ENCODE measurements around the gene AMIGO2.

The AMIGO2 gene

DNA sequence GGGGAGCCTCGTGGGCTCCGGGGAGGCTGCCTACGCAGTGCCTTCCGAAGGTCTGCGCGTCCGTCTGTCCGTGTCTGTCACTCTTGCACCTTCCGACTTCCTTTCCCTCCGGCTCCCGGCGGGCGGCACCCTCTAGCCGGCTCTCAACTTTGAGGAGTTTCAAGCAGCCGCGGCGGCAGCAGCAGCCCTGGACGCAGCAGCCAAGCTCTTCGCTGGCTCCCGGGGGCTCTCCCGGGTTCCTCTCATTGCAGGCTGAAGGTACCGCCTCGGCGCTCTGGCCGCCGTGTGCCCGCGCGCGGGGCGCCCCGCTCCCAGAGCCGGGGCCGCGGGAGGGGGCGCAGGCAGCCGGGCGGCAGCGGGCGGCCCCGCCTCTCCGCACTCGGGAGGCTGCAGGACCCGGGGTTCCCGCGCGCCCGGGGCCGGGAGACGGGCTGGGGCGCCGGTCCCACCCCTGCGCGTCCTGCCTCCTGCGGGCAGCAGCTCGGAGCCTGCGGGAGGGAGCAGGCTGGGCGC, at the start of gene AMIGO2, which contains the start of gene PCED1B (continued):
- TF ChIP-seq ZBTB11 (tag by site-specific recombination; conservative IDR thresholded peaks at IDR 0.05; ENCODE audit: low read depth) (peak; percentile 45; the same call in 1 of the 2 replicates), ZNF223 (tag by site-specific recombination; IDR thresholded peaks at IDR 0.05) (no peak), EGR2 (tag by site-specific recombination; IDR thresholded peaks at IDR 0.05; ENCODE audit: low read depth) (no peak), ZNF350 (tag by site-specific recombination; IDR thresholded peaks at IDR 0.05) (no peak), ZNF555 (tag by site-specific recombination; conservative IDR thresholded peaks at IDR 0.05) (no peak), ZNF621 (tag by site-specific recombination; IDR thresholded peaks at IDR 0.05) (no peak), ZNF785 (tag by site-specific recombination; IDR thresholded peaks at IDR 0.05) (no peak), ZNF362 (tag by site-specific recombination; IDR thresholded peaks at IDR 0.05) (no peak)
- TF ChIP-seq, protein P1, sequence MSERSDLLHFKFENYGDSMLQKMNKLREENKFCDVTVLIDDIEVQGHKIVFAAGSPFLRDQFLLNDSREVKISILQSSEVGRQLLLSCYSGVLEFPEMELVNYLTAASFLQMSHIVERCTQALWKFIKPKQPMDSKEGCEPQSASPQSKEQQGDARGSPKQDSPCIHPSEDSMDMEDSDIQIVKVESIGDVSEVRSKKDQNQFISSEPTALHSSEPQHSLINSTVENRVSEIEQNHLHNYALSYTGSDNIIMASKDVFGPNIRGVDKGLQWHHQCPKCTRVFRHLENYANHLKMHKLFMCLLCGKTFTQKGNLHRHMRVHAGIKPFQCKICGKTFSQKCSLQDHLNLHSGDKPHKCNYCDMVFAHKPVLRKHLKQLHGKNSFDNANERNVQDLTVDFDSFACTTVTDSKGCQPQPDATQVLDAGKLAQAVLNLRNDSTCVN (tag by site-specific recombination; optimal IDR thresholded peaks at IDR 0.05), result peak; percentile 57

- TF ChIP-seq ZNF174 (tag by site-specific recombination; IDR thresholded peaks at IDR 0.05) (no peak), ATF2 (tag by site-specific recombination; IDR thresholded peaks at IDR 0.05; ENCODE audit: low read depth) (no peak), ZNF549 (tag by site-specific recombination; IDR thresholded peaks at IDR 0.05) (no peak), GFI1B (tag by site-specific recombination; IDR thresholded peaks at IDR 0.05) (no peak), ZBTB20 (tag by site-specific recombination; IDR thresholded peaks at IDR 0.05) (no peak), SP7 (tag by site-specific recombination; IDR thresholded peaks at IDR 0.05) (no peak), ZNF473 (tag by site-specific recombination; IDR thresholded peaks at IDR 0.05) (no peak), ZNF843 (tag by site-specific recombination; IDR thresholded peaks at IDR 0.05) (no peak), ZNF19 (tag by site-specific recombination; IDR thresholded peaks at IDR 0.05; ENCODE audit: low read depth) (no peak), ZNF16 (tag by site-specific recombination; IDR thresholded peaks at IDR 0.05; ENCODE audit: low read depth) (no peak), ZNF645 (tag by site-specific recombination; IDR thresholded peaks at IDR 0.05) (no peak), ZNF211 (tag by site-specific recombination; IDR thresholded peaks at IDR 0.05; ENCODE audit: low read depth) (no peak), ZNF521 (tag by site-specific recombination; IDR thresholded peaks at IDR 0.05) (no peak), ZBTB21 (tag by site-specific recombination; IDR thresholded peaks at IDR 0.05) (no peak)
- TF ChIP-seq, protein P2, sequence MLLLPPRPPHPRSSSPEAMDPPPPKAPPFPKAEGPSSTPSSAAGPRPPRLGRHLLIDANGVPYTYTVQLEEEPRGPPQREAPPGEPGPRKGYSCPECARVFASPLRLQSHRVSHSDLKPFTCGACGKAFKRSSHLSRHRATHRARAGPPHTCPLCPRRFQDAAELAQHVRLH (tag by site-specific recombination; IDR thresholded peaks at IDR 0.05), result no peak
- TF ChIP-seq, protein P3, sequence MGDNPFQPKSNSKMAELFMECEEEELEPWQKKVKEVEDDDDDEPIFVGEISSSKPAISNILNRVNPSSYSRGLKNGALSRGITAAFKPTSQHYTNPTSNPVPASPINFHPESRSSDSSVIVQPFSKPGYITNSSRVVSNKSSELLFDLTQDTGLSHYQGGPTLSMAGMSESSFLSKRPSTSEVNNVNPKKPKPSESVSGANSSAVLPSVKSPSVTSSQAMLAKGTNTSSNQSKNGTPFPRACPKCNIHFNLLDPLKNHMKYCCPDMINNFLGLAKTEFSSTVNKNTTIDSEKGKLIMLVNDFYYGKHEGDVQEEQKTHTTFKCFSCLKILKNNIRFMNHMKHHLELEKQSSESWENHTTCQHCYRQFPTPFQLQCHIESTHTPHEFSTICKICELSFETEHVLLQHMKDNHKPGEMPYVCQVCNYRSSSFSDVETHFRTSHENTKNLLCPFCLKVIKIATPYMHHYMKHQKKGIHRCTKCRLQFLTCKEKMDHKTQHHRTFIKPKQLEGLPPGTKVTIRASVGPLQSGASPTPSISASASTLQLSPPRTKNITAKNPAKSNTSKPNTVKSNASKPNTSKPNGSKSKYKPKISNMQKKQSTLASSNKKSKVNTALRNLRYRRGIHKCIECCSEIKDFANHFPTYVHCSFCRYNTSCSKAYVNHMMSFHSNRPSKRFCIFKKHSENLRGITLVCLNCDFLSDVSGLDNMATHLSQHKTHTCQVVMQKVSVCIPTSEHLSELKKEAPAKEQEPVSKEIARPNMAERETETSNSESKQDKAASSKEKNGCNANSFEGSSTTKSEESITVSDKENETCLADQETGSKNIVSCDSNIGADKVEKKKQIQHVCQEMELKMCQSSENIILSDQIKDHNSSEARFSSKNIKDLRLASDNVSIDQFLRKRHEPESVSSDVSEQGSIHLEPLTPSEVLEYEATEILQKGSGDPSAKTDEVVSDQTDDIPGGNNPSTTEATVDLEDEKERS (tag by site-specific recombination; IDR thresholded peaks at IDR 0.05), result no peak
- no peaks in the 10 kb centered on the region for H3K4me1 ChIP-seq (ENCODE audit: control insufficient read depth, insufficient read depth, low read length)
- H3K4me3 ChIP-seq (ENCODE audit: low read depth, low read length), result no peak overlapping the region
- ChIA-PET CTCF (no interaction called here), POLR2A (no interaction called here)
- no peak overlapping the region for H3K27ac ChIP-seq (ENCODE audit: extremely low read depth, low read depth, low read length)
- no peaks in the 10 kb centered on the region for H3K36me3 ChIP-seq (ENCODE audit: control insufficient read depth in 2 of 2, insufficient read depth in 1 of 2, low read length in 2 of 2)
- H3K9me3 ChIP-seq (ENCODE audit: control insufficient read depth, insufficient read depth, low read depth, low read length), result no peaks in the 10 kb centered on the region
These were observed 46.5 kb upstream of the AMIGO2 start for GRCh38 chr12:47126246-47126645.

Data from HEK293 (cell line).